ENCODE results near the gene LACTBL1.

The LACTBL1 gene

DNA sequence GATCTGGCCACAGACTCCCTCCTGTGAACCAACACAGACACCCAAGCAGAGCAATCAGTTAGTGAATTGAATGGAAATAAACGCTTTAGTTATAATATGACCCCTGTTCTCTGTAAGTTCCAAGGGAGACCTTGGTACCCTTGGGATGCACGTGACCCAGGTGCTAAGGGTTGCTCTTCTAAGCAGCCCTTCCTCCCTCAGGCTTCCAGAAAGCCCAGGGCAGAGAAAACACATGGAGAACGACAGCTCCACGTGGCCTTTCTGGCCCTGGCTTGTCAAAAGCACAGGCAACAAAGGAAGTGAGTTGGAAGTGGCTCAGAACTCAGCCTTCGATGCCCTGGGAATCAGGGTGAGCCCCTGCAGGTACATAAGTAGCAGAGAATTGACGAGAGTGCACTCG, 57.4 kb downstream of the LACTBL1 start:
- DNase-seq (ENCODE audit: extremely low spot score, insufficient read length, low read depth) (no peak), FAIRE-seq (no peak)

DNA sequence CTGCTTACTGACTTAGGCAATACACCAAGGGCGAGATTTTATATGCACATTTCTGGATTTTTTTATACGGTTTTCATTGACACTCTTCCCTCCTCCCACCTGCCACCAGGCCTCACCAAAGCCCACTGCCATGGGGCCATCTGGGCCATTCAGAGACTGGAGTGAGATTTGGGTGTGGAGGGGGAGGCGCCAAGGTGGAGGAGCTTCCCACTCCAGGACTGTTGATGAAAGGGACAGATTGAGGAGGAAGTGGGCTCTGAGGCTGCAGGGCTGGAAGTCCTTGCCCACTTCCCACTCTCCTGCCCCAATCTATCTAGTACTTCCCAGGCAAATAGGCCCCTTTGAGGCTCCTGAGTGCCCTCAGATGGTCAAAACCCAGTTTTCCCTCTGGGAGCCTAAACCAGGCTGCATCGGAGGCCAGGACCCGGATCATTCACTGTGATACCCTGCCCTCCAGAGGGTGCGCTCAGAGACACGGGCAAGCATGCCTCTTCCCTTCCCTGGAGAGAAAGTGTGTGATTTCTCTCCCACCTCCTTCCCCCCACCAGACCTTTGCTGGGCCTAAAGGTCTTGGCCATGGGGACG, 57.9 kb downstream of the LACTBL1 start:
- DNase-seq (ENCODE audit: extremely low spot score, insufficient read length, low read depth) (no peak), FAIRE-seq (no peak)

GRCh38 chr1:22914156-22914555, 58.5 kb downstream of the LACTBL1 start:
- FAIRE-seq (no peak), DNase-seq (ENCODE audit: extremely low spot score, insufficient read length, low read depth) (no peak)

GRCh38 chr1:22913421-22914141, 59.1 kb downstream of the LACTBL1 start:
- FAIRE-seq, result no peak
- DNase-seq (ENCODE audit: extremely low spot score, insufficient read length, low read depth), result no peak

- no peak for DNase-seq (ENCODE audit: extremely low spot score, insufficient read length, low read depth)
- FAIRE-seq, result no peak
Observed at GRCh38 chr1:22912311-22912710, 60.4 kb downstream of the LACTBL1 start.

GRCh38 chr1:22910986-22911651, 61.5 kb downstream of the LACTBL1 start:
- DNase-seq (ENCODE audit: extremely low spot score, insufficient read length, low read depth), result no peak
- no peak for FAIRE-seq

- no peak for FAIRE-seq
- no peak for DNase-seq (ENCODE audit: extremely low spot score, insufficient read length, low read depth)
Observed at GRCh38 chr1:22910286-22910685, 62.4 kb downstream of the LACTBL1 start.

GRCh38 chr1:22908880-22909426, 63.7 kb downstream of the LACTBL1 start:
- no peak for FAIRE-seq
- DNase-seq (ENCODE audit: extremely low spot score, insufficient read length, low read depth), result no peak

GRCh38 chr1:22907528-22907927, 65.1 kb downstream of the LACTBL1 start:
- no peak for FAIRE-seq
- DNase-seq (ENCODE audit: extremely low spot score, insufficient read length, low read depth), result no peak

DNA sequence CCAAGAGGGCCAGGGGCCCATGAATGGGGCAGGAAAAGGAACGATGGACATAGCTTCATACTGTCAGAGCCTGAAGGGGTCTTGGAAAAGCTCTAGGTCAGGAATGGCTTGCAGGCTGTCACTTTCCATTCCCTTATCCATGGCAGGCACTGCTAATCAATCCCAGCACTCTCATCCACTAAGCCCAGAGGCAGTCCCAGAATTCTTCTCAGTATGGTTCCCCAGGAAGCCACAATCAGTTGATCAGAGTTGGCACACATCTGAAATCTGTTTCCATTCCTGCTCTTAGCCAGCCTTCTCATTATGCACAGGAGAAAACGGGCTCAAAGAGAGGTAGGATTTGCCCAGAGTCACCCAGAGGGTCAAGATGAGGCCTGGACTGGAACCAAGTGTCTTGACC, 65.7 kb downstream of the LACTBL1 start:
- FAIRE-seq, result no peak
- no peak for DNase-seq (ENCODE audit: extremely low spot score, insufficient read length, low read depth)

- FAIRE-seq, result no peak
- DNase-seq (ENCODE audit: extremely low spot score, insufficient read length, low read depth), result no peak
Observed at GRCh38 chr1:22903113-22903512, 69.6 kb downstream of the LACTBL1 start.
